Stimulated activated CD8-positive, alpha-beta memory T cell treated with anti-CD3 and anti-CD28 coated beads, Interleukin-15, amount 100 ng/mL, for 24 hours (primary cell): Measurements from ENCODE around the gene SCARB1.

Experiments used
- DNase-seq: peaks from one replicate; pipeline ENCODE4 v3.0.0-alpha.2; 2020; ENCODE audit warnings: low read depth

SCARB1 gene

DNA sequence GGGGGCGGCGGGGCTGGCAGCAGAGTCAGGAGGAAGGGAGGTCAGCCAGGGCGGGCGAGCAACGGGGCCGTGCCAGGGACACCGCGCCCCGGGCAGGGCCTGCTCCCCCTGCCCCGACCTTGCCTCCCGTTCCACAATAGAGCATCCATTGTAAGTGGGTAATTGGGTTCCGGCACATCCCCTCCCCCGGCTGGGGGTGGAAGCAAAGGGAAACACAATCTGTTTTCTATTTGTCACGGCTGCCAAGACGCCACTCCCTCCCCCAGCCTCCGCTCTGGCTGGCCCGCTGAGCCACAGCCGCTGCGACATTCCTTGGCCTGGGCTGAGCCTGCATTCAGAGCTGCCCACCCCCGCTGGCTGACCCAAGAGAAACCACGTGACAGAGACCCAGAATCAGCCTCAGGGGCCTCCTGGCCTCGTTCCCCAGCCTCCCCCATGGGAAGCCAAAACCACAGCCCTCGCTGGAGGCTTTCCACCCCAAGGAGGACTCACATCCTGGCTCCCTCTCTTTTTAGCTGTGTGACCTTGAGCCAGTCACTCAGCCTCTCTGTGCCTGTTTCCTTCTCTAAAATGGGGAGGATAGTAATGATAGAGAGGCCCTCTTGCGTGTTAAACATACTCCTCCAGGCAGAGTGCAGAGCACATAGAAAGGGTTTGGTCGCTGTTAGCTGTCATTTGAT, 117.6 kb downstream of the SCARB1 start:
- no peak for DNase-seq

DNA sequence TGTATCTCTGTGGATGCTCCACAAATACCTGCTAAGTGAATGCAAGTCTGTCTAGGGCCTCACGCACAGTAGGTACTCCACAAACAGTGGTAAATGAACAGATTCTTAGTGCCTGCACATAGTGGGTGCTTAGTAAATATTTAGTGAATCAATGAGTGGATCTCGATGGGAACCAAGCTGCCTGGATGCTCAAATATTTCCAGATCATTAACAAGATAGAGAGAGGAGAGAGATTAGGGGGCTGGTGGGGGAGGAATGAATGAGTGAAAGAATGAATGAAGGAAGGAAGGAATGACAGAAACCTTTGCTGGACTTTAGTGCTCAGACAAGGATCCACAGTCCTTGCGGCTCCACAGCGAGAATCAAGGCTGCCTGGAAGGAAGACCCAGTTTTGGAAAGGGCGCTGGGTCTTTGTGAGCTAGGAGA, 118.2 kb downstream of the SCARB1 start:
- no peak for DNase-seq

GRCh38 chr12:124744659-124745464, 118.8 kb downstream of the SCARB1 start:
- DNase-seq, result no peak

DNA sequence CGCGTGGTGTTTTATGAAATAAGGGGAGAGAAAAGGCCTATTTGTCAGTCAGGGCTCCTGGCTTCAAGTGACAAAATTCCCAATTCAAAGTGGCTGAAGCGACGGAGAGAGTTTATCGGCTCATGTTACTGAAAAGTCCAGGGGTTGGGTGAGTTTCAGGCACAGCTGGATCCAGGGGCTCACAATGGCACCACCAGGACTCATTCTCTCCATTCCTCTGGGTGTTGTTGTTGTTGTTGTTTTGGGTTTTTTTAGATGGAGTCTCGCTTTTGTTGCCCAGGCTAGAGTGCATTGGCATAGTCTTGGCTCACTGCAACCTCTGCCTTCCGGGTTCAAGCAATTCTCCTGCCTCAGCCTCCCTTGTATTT, 119.4 kb downstream of the SCARB1 start:
- DNase-seq, result no peak

GRCh38 chr12:124743479-124744272, 120.0 kb downstream of the SCARB1 start:
- DNase-seq, result no peak

DNA sequence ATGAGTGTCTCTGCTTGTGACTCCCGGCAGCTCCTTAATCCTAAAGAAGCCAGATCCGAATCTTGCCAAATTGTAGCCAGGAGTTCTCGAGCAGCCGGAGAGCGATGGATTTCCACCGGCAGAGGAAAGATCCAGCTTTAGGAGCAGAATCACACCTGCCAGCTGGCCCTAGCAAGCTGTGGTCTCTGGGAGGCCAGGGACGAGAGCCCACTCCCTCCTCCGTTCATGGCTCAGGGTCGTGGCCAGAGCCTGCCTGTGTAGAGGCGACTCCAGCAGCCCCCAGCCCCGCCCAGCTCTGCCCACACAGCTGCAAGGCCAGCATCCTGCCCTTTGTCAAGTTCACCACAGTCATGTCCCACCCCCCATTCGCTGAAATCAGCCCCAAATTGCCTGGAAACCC, 121.0 kb downstream of the SCARB1 start:
- no peak for DNase-seq

DNA sequence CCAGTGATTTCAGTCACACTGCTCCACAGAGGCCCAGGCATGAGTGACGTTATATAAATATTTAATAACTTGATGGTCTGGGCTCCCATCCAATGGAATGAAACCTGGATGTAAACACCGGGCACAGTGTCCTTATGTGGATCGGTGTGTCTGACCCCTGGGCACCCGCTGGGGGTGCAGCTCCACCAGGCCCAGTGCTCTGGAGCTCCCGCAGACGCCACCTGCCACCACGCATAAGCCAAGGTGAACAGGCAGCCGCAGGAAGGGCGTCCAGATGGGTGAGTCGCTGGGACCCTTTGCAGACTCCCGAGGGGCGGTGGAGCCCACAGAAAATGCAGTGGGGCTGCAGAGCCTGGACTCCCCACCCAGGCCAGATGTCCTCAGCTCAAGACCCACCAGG, 121.6 kb downstream of the SCARB1 start:
- DNase-seq, result no peak

- no peak for DNase-seq
Measured at GRCh38 chr12:124741211-124741610, 122.5 kb downstream of the SCARB1 start.

GRCh38 chr12:124740691-124741137, 123.0 kb downstream of the SCARB1 start:
- no peak for DNase-seq

- no peak for DNase-seq
Measured at GRCh38 chr12:124739953-124740561, 123.6 kb downstream of the SCARB1 start.

GRCh38 chr12:124738636-124739467, 124.8 kb downstream of the SCARB1 start:
- DNase-seq, result no peak

DNA sequence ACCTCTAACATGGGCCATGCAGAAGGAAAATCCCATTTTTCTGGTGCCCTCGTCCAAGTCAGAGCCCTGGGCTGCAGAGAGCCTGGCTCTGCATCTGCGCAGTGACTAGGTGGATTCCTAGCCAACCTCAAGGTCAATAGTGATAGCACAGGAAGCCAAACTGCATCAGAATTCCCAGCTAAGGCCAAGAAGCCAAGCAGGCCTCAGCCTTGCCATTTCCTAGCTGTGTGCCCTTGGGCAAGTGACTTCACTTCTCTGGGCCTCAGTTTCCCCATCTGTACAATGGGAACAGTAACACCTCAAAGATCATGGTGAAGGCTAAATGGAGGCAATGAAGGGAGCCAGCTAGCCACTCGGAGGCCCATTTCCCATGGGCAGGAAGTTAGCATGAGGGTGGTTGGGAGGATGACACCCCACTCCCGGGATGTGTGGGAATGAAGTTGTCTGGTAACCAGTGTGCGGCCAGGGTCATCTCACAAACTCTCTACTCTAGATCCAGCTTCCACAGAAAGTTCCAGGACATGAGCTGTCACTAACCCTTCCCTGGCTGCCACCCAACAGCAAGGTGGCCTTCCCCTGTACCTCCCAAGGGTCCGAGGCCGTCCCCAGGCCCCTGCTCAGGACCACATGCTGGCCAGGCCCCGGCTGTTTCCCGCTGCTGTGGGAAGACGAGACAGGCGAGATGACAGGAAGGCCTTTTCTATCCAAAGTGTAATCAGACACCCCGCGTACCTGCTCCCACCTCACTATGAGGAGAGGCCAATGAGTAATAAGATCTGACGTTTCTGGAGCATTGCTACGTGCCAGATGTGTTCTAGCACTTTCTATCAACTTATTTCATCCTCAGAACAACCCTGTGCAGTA, 125.7 kb downstream of the SCARB1 start:
- no peak for DNase-seq

DNA sequence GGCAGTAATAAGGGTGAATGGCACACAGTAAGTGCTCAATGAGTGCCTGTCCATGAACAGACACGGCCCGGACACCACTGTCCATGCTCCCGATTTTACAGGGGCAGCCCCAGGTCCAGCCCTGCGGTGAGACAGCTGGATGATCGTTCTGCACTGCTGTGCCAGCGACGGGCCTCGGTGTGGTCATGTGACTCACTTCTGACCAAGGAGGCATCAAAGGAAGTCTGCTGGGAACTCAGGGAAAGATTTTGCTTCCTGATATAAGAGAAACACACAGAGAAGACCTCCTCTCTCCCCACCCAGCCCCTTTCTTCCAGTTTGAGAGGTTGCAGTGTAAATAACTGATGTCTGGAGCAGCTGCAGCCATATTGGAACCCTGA, 126.6 kb downstream of the SCARB1 start:
- no peak for DNase-seq

DNA sequence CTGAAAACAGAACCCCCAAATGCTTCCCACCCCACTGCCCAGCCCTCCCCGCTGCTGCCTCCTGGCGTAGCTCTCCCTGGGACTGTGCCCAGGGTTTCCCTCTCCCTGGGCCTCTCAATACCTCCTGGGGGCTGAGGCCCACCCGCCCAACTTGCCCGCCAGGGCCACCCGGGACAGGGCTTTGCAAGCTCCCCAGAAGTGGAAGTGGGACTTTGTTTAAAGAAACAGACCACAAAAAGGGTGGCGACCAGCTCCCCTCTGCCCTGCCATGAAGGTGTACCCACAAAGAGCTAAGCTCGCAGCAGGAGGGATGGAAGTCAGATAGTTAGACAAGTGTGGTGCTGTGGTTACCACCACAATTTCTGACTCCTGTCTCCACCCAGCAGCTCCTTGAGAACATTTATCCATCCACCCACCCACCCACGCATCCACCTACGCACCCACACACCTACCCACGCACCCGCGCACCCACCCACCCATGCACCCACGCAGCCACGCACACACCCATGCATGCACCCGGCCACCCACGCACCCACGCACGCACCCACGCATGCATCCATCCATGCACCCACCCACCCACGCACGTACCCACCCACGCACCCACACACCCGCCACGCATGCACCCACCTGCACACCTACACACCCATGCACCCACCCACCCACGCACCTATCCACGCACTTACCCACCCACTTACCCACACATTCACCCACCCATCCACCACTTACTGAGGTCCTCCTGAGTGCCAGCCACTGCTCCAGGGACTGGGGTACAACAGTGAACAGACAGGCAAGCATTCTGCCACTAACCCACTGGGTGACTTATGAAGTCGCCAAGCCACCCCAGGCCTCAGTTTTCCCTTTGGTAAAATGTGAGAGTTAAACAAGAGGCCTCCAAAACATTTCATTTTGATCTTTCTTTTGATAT, 127.3 kb downstream of the SCARB1 start:
- no peak for DNase-seq

DNA sequence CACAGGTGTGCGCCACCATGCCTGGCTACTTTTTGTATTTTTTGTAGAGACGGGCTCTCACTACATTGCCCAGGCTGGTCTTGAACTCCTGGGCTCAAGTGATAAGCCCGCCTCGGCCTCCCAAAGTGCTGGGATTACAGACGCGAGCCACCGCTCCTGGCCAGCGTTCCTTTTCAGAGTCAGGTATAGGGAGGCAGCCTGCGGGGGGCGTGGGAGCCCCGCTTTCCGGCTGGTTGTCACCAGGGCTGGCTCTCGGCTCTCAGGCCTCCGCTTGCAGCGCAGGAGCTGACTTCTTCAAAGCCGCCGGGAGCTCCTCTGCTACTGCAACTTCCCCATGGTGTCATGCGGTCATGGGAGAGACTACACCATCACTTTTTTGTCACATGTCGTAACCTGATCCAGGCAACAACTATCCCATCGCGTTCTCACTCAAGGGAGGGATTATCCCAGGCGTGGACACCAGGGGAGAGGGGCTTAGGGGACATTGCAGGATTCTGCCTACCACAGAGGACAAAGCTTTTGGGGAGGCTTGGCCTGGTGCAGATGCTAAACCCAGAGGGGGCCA, 129.4 kb downstream of the SCARB1 start:
- no peak for DNase-seq

DNA sequence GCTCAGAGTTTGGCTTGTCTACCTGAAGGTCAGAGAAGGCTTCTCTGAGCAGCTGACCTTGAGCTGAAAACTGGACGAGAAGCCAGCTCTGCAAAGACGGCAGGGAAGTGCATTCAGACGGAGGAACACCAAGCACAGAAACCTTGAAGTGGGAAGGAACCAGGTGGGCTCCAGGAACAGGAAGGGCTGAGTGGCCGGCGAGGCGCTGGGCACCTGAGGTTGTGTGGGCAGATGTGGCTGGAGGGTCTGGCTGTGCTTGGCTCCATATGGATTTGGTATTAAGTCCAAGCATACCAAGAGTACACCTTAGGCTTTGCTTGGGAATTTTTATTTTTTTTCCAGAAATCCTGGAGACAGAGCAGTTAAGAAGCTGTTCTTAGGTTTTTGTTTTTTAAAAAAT, 130.6 kb downstream of the SCARB1 start:
- DNase-seq, result no peak

DNA sequence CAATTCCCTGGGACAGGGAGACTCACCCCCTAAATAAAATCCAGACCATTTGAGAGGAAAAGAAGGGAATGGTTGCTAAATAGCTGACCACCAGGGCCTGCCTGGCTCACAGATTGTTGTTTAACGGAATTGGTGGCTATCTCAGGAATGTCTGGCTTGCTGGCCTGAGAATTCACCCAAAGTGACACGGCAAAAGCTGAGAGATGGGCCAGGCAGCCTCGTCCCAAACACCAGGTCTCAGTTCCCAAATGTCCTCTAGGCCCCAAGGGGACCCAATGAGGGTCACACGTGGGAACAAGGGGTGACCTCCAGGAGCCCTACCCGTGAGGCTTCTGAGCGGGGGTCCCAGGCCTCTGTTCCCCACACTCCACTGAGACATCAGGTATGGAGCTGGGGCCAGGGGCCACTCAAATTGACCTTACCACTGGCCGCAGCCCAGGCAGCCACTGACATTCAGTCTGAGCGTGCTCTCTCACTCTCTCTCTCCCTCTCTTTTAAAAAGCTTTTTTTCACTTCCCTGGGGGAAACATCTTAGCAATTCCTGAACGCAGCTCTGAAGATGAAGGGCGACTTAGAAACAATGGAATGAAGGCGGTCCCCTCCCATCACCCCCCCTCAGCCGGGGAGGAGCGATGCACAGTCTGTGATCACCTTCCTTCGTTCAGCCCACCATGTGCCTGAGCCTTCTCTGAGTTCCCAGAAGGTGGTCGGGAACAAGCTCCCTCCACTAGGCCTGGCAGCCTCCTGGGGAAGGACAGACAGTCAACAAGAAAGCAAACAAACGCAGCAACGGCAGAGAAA, 131.2 kb downstream of the SCARB1 start:
- no peak for DNase-seq

DNA sequence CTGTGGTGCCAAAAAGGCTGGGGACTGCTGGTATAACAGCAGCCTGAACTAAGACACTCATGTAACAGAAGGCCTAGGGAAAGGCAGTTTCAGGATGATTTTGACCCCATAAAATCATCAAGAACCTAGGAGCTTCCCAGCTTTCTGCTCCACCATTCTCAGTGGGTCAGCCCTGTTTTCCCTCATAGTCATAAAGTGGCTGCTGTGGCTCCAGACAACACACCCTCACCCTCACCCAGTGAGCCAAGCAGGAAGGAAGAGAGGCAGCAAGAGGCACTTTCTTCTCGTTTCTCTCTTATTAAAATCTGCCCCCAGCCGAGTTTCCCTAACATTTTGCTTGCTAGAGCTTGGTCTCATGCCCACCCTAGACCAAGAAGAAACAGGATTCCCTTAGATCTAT, 131.8 kb downstream of the SCARB1 start:
- no peak for DNase-seq
